Activated T-helper 2 cell treated with anti-CD3 and anti-CD28 coated beads, Interferon-gamma antibody, Interleukin-2, Interleukin-4, amounts not matched to agents 10 μg/mL and 5 μg/mL and 100 μg/mL, durations not matched to agents 14 hours and 24 hours and 36 hours (primary cell): Measurements from ENCODE around the gene DNAJB5. TPM values are rescaled to one million over a fixed set of nuclear protein-coding genes. Genes with fewer than 3 reads are reported as not detected.
A peak's percentile ranks its signal among the peaks of the same experiment; 100 is the strongest.

Experiments used
- DNase-seq: peaks from one replicate; pipeline ENCODE4 v3.0.0; 2021; ENCODE audit warnings: low spot score
- H3K27ac Mint-ChIP-seq: one replicate; pipeline ENCODE4 v1.8.0; 2021; ENCODE audit warnings: mixed read lengths
- H3K27me3 Mint-ChIP-seq: one replicate; pipeline ENCODE4 v1.8.0; 2021; ENCODE audit warnings: low read depth, mixed read lengths
- H3K36me3 Mint-ChIP-seq: one replicate; pipeline ENCODE4 v1.8.0; 2021; ENCODE audit warnings: low read depth, mixed read lengths
- H3K4me1 Mint-ChIP-seq: one replicate; pipeline ENCODE4 v1.8.0; 2021; ENCODE audit warnings: low read depth, mixed read lengths
- H3K4me3 Mint-ChIP-seq: one replicate; pipeline ENCODE4 v1.8.0; 2021; ENCODE audit warnings: low read depth, mild to moderate bottlenecking, moderate library complexity, mixed read lengths
- H3K9me3 Mint-ChIP-seq: one replicate; pipeline ENCODE4 v1.8.0; 2021; ENCODE audit warnings: mixed read lengths
- intact Hi-C: fragments of 100-400 bp; cut with micrococcal nuclease; formaldehyde crosslinking; loops from one replicate; pipeline ENCODE4 v1.15.1; 2023
- total RNA-seq: library from RNA; stranded (reverse); gene quantifications from 2 replicates; pipeline ENCODE4 v1.2.3, GENCODE V29; 2022

DNAJB5 gene
- total RNA-seq, 1 donor from 2014 or later, result 11.3 TPM

DNA sequence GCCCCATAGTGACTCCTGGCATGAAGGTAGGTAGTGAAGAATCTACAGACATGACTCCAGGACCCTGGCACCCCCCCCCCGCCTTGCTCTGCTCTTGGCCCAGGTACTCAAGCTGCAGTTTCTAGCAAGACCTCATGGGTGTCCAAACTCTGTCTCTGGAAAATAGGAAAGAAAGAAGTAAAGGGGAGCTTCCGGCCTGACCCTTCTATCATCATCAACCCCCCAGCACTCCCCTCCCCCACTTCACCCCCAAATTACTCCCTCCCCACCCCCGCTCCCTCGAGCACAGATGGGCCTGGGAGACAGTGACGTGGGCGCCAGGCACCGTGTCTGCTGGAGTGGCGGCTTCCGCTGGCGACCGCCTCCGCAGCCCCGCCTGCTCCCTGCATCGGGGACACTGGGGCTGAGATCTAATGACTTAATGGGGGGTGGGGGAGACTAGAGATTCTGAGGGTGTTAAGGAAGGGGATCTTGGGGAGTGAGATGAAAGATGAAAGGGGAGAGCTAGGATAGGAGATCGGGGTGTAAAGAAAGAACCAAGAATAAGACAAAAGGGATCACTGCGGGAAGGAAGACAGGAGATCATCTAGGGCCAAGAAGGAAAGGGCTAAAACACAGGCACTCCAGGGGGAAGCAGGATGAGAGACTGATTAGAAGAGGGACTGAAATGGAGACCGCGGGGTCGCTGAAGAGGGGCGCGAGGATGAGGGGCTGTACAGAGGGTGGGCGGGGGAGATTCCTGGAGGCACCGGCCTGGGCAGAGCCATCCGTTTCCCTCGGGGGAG lies 1.1 kb upstream of the DNAJB5 start:
- peak overlapping the region; percentile 87 for H3K27ac Mint-ChIP-seq
- peak; percentile 46 for DNase-seq
- no peaks in the 10 kb centered on the region for H3K9me3 Mint-ChIP-seq
- intact Hi-C loops, result loop anchor here (2.0 to 5.0 kb wide), 4 partner anchors 14 to 531 kb away; partner anchors contain the start of genes DNAI1, FAM219A and PIGO
- peak overlapping the region; percentile 92 for H3K4me3 Mint-ChIP-seq
- peaks cover 6% of the 10 kb centered on the region for H3K36me3 Mint-ChIP-seq
- H3K4me1 Mint-ChIP-seq, result peaks cover 63% of the 10 kb centered on the region
- H3K27me3 Mint-ChIP-seq, result no peaks in the 10 kb centered on the region

DNA sequence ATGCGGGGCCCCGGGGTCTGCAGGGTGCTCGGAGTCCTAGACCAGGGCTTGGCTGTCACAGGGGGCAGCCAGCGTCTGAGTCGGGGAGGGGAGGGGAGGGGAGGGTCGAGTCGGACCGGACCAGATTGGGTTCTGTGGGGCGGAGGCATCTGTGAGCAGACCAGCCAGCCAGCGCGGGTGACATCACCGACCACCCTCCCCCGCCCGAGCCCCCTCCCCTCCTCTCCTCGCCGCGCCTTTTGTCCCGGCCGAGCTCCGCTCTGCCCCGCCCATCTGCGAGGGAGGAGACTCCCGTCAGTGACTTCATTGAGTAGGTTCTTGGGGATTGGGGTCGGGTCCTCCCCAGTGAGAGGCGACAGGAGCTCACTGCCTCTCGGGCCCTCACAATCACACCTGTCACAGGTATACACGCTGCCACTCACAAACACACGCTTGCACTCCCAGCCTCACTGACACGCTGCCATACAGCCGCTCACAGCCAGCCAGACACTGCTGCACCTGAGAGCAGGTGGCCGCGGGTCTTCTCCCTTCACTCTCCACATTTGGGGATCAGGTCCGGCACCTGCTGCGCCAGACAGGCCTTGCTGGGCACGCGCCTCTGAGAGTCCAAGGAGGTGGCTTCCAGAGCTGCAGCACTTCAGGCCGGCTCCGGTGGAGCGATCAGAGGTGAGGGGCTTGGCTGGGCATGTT lies 546 bp downstream of the DNAJB5 start:
- Mint-ChIP-seq H3K27me3 (no peaks in the 10 kb centered on the region), H3K4me1 (peaks cover 59% of the 10 kb centered on the region), H3K9me3 (no peaks in the 10 kb centered on the region), H3K36me3 (peaks cover 6% of the 10 kb centered on the region), H3K4me3 (peak overlapping the region; percentile 70), H3K27ac (peak overlapping the region; percentile 20)
- intact Hi-C loops, result loop anchor here (2.0 to 5.0 kb wide), 4 partner anchors 13 to 533 kb away; partner anchors contain the start of genes DNAI1, FAM219A and PIGO
- DNase-seq, result peak; percentile 26

GRCh38 chr9:34990908-34991606 lies 1.5 kb downstream of the DNAJB5 start:
- Mint-ChIP-seq H3K9me3 (no peaks in the 10 kb centered on the region), H3K4me3 (peak overlapping the region; percentile 70), H3K27me3 (no peaks in the 10 kb centered on the region), H3K36me3 (peaks cover 6% of the 10 kb centered on the region), H3K4me1 (peaks cover 57% of the 10 kb centered on the region), H3K27ac (peak overlapping the region; percentile 31)
- no peak for DNase-seq
- intact Hi-C loops, result no loop called here

DNA sequence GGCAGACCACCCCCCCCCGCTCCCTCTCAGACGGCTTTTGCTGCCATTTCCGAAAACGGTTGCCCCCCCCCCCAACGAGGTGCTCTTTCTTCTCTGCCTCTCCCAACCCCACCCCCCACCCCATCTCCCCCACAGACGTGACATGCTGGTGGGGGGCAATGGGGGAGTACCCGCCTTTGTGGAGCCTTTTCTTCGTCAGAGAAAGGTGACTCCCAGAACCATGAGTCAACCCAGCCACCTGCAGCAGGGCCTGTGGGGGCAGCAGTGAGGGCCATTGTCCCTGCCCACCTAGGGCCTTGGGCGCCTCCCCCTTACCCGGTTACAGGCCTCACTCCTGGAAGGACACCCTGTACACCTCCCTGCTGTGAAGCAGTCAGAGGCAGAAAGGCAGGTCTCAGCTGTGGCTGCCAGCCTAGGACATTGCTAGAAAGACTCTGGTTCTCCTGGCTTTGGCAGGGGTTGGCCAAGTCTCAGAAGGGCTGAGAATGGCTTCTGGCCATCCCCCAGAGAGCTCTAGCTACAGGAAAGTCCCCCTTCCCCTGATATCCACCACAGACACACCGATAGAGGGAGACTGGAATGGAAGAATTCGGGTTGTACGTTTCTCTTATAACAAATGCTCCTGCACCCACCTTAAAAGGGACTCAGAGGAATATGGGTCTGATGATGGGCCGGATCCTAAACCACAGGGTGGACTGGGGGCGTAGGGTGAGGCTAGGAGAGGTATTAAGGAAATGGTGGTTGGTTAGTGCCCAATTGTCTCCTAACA lies 2.2 kb downstream of the DNAJB5 start:
- Mint-ChIP-seq H3K27ac (peak overlapping the region; percentile 86), H3K36me3 (peaks cover 7% of the 10 kb centered on the region), H3K27me3 (no peaks in the 10 kb centered on the region), H3K9me3 (no peaks in the 10 kb centered on the region), H3K4me3 (peak overlapping the region; percentile 39), H3K4me1 (peaks cover 51% of the 10 kb centered on the region)
- DNase-seq, result no peak
- intact Hi-C loops, result no loop called here

- Mint-ChIP-seq H3K4me3 (peak overlapping the region; percentile 39), H3K36me3 (peaks cover 10% of the 10 kb centered on the region), H3K4me1 (peaks cover 45% of the 10 kb centered on the region), H3K27me3 (no peaks in the 10 kb centered on the region), H3K9me3 (no peaks in the 10 kb centered on the region), H3K27ac (peak overlapping the region; percentile 86)
- DNase-seq, result no peak
- intact Hi-C loops, result no loop called here
Observed at GRCh38 chr9:34992376-34992951, 2.9 kb downstream of the DNAJB5 start.

GRCh38 chr9:34993502-34994259 lies 4.1 kb downstream of the DNAJB5 start:
- Mint-ChIP-seq H3K27me3 (no peaks in the 10 kb centered on the region), H3K4me1 (peaks cover 46% of the 10 kb centered on the region), H3K4me3 (no peak overlapping the region), H3K27ac (peak overlapping the region; percentile 86), H3K36me3 (peaks cover 10% of the 10 kb centered on the region), H3K9me3 (no peaks in the 10 kb centered on the region)
- intact Hi-C loops, result no loop called here
- DNase-seq, result no peak

GRCh38 chr9:34994260-34994899 lies 4.8 kb downstream of the DNAJB5 start:
- no peaks in the 10 kb centered on the region for H3K9me3 Mint-ChIP-seq
- peak overlapping the region; percentile 72 for H3K27ac Mint-ChIP-seq
- intact Hi-C loops, result no loop called here
- DNase-seq, result no peak
- peaks cover 10% of the 10 kb centered on the region for H3K36me3 Mint-ChIP-seq
- H3K4me1 Mint-ChIP-seq, result peaks cover 46% of the 10 kb centered on the region
- H3K27me3 Mint-ChIP-seq, result no peaks in the 10 kb centered on the region
- no peak overlapping the region for H3K4me3 Mint-ChIP-seq

- Mint-ChIP-seq H3K4me3 (no peak overlapping the region), H3K27me3 (no peaks in the 10 kb centered on the region), H3K36me3 (peaks cover 10% of the 10 kb centered on the region), H3K27ac (no peak overlapping the region), H3K4me1 (peaks cover 46% of the 10 kb centered on the region), H3K9me3 (no peaks in the 10 kb centered on the region)
- no peak for DNase-seq
- intact Hi-C loops, result no loop called here
Observed at GRCh38 chr9:34994900-34995669, 5.5 kb downstream of the DNAJB5 start.

GRCh38 chr9:34995670-34996060 lies 6.1 kb downstream of the DNAJB5 start:
- Mint-ChIP-seq H3K36me3 (peaks cover 10% of the 10 kb centered on the region), H3K9me3 (no peaks in the 10 kb centered on the region), H3K4me3 (no peak overlapping the region), H3K27me3 (no peaks in the 10 kb centered on the region), H3K4me1 (peaks cover 45% of the 10 kb centered on the region), H3K27ac (no peak overlapping the region)
- no peak for DNase-seq
- intact Hi-C loops, result no loop called here

DNA sequence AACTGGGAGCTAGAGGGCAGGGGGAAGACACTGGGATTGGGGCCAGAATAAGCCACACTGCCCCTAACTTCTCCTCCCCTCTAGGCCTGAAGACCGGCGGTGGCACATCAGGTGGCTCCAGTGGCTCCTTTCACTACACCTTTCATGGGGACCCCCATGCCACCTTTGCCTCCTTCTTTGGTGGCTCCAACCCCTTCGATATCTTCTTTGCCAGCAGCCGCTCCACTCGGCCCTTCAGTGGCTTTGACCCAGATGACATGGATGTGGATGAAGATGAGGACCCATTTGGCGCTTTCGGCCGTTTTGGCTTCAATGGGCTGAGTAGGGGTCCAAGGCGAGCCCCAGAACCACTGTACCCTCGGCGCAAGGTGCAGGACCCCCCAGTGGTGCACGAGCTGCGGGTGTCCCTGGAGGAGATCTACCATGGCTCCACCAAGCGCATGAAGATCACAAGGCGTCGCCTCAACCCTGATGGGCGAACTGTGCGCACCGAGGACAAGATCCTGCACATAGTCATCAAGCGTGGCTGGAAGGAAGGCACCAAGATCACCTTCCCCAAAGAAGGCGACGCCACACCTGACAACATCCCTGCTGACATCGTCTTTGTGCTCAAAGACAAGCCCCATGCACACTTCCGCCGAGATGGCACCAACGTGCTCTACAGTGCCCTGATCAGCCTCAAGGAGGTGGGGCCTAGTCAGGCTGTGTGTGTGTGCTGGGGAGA lies 6.8 kb downstream of the DNAJB5 start:
- H3K4me3 Mint-ChIP-seq, result no peak overlapping the region
- peaks cover 43% of the 10 kb centered on the region for H3K4me1 Mint-ChIP-seq
- DNase-seq, result no peak
- no peaks in the 10 kb centered on the region for H3K27me3 Mint-ChIP-seq
- intact Hi-C loops, result no loop called here
- no peaks in the 10 kb centered on the region for H3K9me3 Mint-ChIP-seq
- H3K27ac Mint-ChIP-seq, result no peak overlapping the region
- peaks cover 10% of the 10 kb centered on the region for H3K36me3 Mint-ChIP-seq
